ENCODE data around the gene CACNA1G. TPM values are rescaled to one million over a fixed set of nuclear protein-coding genes. Genes with fewer than 3 reads are reported as not detected.

CACNA1G gene
- total and polyA plus RNA-seq, 5 donors, result 4.3 to 14.8 (median 4.5) TPM

DNA sequence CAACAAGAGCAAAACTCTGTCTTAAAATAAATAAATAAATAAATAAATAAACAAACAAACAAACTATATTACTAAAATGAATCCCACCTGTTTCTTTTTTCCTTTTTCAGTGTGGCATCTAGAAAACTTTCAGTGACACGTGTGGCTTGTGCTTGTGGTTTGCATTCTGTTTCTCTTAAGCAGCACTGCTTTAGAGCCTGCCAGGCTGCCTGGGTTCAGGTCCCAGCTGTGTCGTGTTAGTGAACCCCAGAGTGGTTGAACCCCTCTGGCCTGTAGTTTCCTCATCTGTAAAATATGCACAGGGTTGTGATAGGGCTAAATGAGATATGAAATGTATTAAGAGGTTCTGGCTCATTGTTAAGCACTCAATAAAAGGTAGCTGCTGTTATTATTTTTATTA, 40.0 kb upstream of the CACNA1G start:
- H3K4me1 ChIP-seq (ENCODE audit: control insufficient read depth, insufficient read depth, low read length), result no peaks in the 10 kb centered on the region
- intact Hi-C loops (cut with DNase I), result no loop called here
- no peak for ATAC-seq
- WGBS, result 84% methylated on average over 2 of the region's 2 CpGs
- no peaks in the 10 kb centered on the region for H3K9me3 ChIP-seq (ENCODE audit: control insufficient read depth, low read length)
- H3K27me3 ChIP-seq (ENCODE audit: control insufficient read depth, insufficient read depth), result no peaks in the 10 kb centered on the region
- peak in 1 of 3 donors; percentile 3 for DNase-seq
- H3K27ac ChIP-seq (ENCODE audit: low read length), result no peak overlapping the region
- no peak overlapping the region for H3K4me3 ChIP-seq (ENCODE audit: low read length)

- WGBS, result 75% methylated on average over 2 of the region's 2 CpGs
These were observed 39.0 kb upstream of the CACNA1G start for GRCh38 chr17:50521514-50521913.

DNA sequence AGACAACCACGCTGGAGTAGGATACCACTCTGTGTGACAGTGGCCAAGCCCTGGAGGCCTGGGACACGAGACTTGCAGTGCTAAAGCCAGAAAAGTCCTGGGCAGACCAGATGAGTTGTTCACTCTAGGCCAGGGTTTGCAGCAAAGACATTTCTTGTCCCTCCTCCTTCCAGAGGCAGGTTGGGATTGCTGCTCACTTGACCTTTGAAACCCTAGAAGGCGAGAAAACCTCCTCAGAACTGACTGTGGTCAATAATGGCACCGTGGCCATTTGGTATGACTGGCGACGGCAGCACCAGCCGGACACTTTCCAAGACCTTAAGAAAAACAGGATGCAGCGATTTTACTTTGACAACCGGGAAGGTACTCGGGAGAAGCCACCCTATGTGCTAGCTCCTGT, 37.7 kb upstream of the CACNA1G start:
- ATAC-seq (no peak), DNase-seq (peak in 2 of 3 donors; percentile 7 to 9)
- Histone ChIP-seq H3K9me3 (ENCODE audit: control insufficient read depth, low read length) (no peaks in the 10 kb centered on the region), H3K4me3 (ENCODE audit: low read length) (no peak overlapping the region), H3K4me1 (ENCODE audit: control insufficient read depth, insufficient read depth, low read length) (no peaks in the 10 kb centered on the region), H3K27me3 (ENCODE audit: control insufficient read depth, insufficient read depth) (no peaks in the 10 kb centered on the region), H3K27ac (ENCODE audit: low read length) (no peak overlapping the region)
- intact Hi-C loops (cut with DNase I), result no loop called here
- WGBS, result 92% methylated on average over 10 of the region's 10 CpGs

More at GRCh38 chr17:50521514-50521913, 39.0 kb upstream of the CACNA1G start:
- H3K27me3 ChIP-seq (ENCODE audit: control insufficient read depth, insufficient read depth), result no peaks in the 10 kb centered on the region
- H3K4me3 ChIP-seq (ENCODE audit: low read length), result no peak overlapping the region
- H3K27ac ChIP-seq (ENCODE audit: low read length), result no peak overlapping the region
- no peaks in the 10 kb centered on the region for H3K9me3 ChIP-seq (ENCODE audit: control insufficient read depth, low read length)
- DNase-seq (peak in 2 of 3 donors; percentile 7 to 8), ATAC-seq (no peak)
- intact Hi-C loops (cut with DNase I), result no loop called here
- no peaks in the 10 kb centered on the region for H3K4me1 ChIP-seq (ENCODE audit: control insufficient read depth, insufficient read depth, low read length)

GRCh38 chr17:50523208-50523607, 37.3 kb upstream of the CACNA1G start:
- no peak overlapping the region for H3K27ac ChIP-seq (ENCODE audit: low read length)
- no peaks in the 10 kb centered on the region for H3K27me3 ChIP-seq (ENCODE audit: control insufficient read depth, insufficient read depth)
- intact Hi-C loops (cut with DNase I), result no loop called here
- DNase-seq, result peak in 2 of 3 donors; percentile 3 to 24
- no peaks in the 10 kb centered on the region for H3K4me1 ChIP-seq (ENCODE audit: control insufficient read depth, insufficient read depth, low read length)
- H3K4me3 ChIP-seq (ENCODE audit: low read length), result no peak overlapping the region
- 79% methylated on average over 2 of the region's 2 CpGs for WGBS
- H3K9me3 ChIP-seq (ENCODE audit: control insufficient read depth, low read length), result no peaks in the 10 kb centered on the region
- no peak for ATAC-seq

DNA sequence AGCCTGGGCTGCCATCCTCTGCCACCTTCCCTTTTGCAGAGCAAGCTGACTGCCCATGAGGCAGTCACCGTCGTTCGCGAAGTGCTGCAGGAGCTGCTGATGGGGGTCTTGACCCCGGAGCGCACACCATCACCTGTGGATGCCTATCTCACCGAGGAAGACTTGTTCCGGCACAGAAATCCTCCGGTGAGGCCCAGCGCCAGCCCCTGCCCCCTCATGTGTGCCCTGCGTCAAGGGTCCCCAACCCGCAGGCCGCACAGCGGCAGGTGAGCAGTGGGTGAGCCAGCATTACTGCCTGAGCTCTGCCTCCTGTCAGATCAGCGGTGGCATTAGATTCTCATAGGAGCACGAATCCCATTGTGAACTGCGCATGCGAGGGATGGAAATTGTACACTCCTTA, 35.7 kb upstream of the CACNA1G start:
- intact Hi-C loops (cut with DNase I), result no loop called here
- no peaks in the 10 kb centered on the region for H3K4me1 ChIP-seq (ENCODE audit: control insufficient read depth, insufficient read depth, low read length)
- no peaks in the 10 kb centered on the region for H3K27me3 ChIP-seq (ENCODE audit: control insufficient read depth, insufficient read depth)
- DNase-seq (peak in 1 of 3 donors; percentile 21), ATAC-seq (no peak)
- no peak overlapping the region for H3K27ac ChIP-seq (ENCODE audit: low read length)
- H3K9me3 ChIP-seq (ENCODE audit: control insufficient read depth, low read length), result no peaks in the 10 kb centered on the region
- WGBS, result 91% methylated on average over 18 of the region's 18 CpGs
- H3K4me3 ChIP-seq (ENCODE audit: low read length), result no peak overlapping the region

- intact Hi-C loops (cut with DNase I), result no loop called here
- Histone ChIP-seq H3K9me3 (ENCODE audit: control insufficient read depth, low read length) (no peaks in the 10 kb centered on the region), H3K27me3 (ENCODE audit: control insufficient read depth, insufficient read depth) (no peaks in the 10 kb centered on the region), H3K4me3 (ENCODE audit: low read length) (no peak overlapping the region), H3K4me1 (ENCODE audit: control insufficient read depth, insufficient read depth, low read length) (peaks cover 3% of the 10 kb centered on the region), H3K27ac (ENCODE audit: low read length) (no peak overlapping the region)
- ATAC-seq (no peak), DNase-seq (no peak)
- 61% methylated on average over 5 of the region's 5 CpGs for WGBS
These were observed 33.3 kb upstream of the CACNA1G start for GRCh38 chr17:50527155-50527762.

DNA sequence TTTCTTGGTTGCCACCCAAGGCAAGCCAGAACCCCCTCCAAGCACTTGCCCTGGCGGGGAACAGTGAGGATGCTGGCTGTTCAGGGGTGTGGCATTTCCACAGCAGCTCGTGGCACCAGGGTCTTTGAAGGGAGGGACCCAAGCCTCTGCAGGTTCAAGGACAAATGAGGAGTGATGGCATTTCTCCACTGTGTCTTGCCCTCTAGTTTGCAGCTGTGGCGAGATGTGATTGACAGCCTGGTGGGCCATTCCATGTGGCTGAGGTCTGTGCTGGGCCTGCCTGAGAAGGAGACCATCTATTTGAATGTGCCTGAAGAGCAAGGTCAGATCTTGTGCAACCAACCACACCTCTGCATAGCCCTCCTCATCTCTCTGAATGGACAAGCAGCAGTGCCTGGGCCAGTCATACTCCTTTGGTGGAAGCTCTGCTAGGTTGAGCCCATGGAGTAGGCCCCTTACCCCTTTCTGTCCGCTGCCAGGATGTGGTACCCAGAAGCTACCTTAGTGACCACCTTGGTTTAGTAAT, 32.5 kb upstream of the CACNA1G start:
- 92% methylated on average over 4 of the region's 4 CpGs for WGBS
- ATAC-seq (no peak), DNase-seq (no peak)
- intact Hi-C loops (cut with DNase I), result no loop called here
- no peak overlapping the region for H3K4me3 ChIP-seq (ENCODE audit: low read length)
- H3K27me3 ChIP-seq (ENCODE audit: control insufficient read depth, insufficient read depth), result no peaks in the 10 kb centered on the region
- peaks cover 3% of the 10 kb centered on the region for H3K4me1 ChIP-seq (ENCODE audit: control insufficient read depth, insufficient read depth, low read length)
- H3K27ac ChIP-seq (ENCODE audit: low read length), result no peak overlapping the region
- no peaks in the 10 kb centered on the region for H3K9me3 ChIP-seq (ENCODE audit: control insufficient read depth, low read length)

- no peaks in the 10 kb centered on the region for H3K27me3 ChIP-seq (ENCODE audit: control insufficient read depth, insufficient read depth)
- H3K9me3 ChIP-seq (ENCODE audit: control insufficient read depth, low read length), result no peaks in the 10 kb centered on the region
- peaks cover 3% of the 10 kb centered on the region for H3K4me1 ChIP-seq (ENCODE audit: control insufficient read depth, insufficient read depth, low read length)
- H3K4me3 ChIP-seq (ENCODE audit: low read length), result no peak overlapping the region
- H3K27ac ChIP-seq (ENCODE audit: low read length), result no peak overlapping the region
- intact Hi-C loops (cut with DNase I), result loop anchor here in 3 of 4 donors (5.0 to 10.0 kb wide), 2 partner anchors 45 to 48 kb away; no protein-coding TSS in a partner anchor
- ATAC-seq, result no peak
- DNase-seq, result no peak
- WGBS, result 88% methylated on average over 7 of the region's 7 CpGs
These were observed 30.7 kb upstream of the CACNA1G start for GRCh38 chr17:50529849-50530248.

DNA sequence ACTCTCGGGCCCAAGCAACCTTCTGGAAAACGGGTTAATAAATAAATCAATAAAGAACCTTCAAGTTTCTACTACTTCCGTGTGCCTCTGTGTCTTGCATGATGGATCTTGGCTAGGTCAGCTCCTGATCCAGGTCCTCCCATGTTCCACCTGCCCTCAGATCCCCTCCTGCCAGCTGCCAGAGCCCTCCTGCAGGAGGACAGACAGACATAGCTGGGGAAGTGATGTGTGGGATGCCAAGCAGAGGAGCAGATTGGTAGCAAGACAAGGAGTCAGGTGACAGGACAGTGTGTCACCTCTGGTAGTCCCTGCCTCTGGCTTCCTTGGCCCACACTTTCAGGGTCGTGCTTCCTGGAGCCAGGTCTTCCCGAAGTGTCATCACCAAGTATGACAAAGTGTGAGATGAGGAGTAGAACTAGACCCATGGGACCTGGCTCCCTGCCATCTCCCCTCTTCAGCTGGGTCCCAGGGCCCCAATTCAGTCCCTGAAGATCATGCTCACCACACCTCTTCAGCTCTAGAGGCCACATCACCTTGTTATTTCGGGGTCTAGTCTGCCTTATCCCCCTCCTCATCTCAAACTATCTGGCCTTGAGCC, 29.0 kb upstream of the CACNA1G start:
- DNase-seq (no peak), ATAC-seq (no peak)
- Histone ChIP-seq H3K27ac (ENCODE audit: low read length) (no peak overlapping the region), H3K27me3 (ENCODE audit: control insufficient read depth, insufficient read depth) (no peaks in the 10 kb centered on the region), H3K4me1 (ENCODE audit: control insufficient read depth, insufficient read depth, low read length) (peaks cover 3% of the 10 kb centered on the region), H3K9me3 (ENCODE audit: control insufficient read depth, low read length) (no peaks in the 10 kb centered on the region), H3K4me3 (ENCODE audit: low read length) (no peak overlapping the region)
- WGBS, result 57% methylated on average over 6 of the region's 6 CpGs
- intact Hi-C loops (cut with DNase I), result loop anchor here in 3 of 4 donors (5.0 to 10.0 kb wide), 2 partner anchors 47 to 49 kb away; no protein-coding TSS in a partner anchor

- H3K27ac ChIP-seq (ENCODE audit: low read length), result peak within 1 kb of the TSS; percentile 28
- H3K27me3 ChIP-seq (ENCODE audit: control insufficient read depth, insufficient read depth), result no peaks in the 10 kb centered on the region
- ATAC-seq, result peak; percentile 29 to 40
- H3K9me3 ChIP-seq (ENCODE audit: control insufficient read depth, low read length), result no peaks in the 10 kb centered on the region
- WGBS, result 1% methylated on average over 21 of the region's 21 CpGs
- peaks cover 3% of the 10 kb centered on the region for H3K4me1 ChIP-seq (ENCODE audit: control insufficient read depth, insufficient read depth, low read length)
- no peak for DNase-seq
- H3K4me3 ChIP-seq (ENCODE audit: low read length), result peak within 1 kb of the TSS; percentile 20
- intact Hi-C loops (cut with DNase I), result loop anchor here in 3 of 4 donors (5.0 to 10.0 kb wide), 2 partner anchors 48 to 50 kb away; no protein-coding TSS in a partner anchor
These were observed 28.0 kb upstream of the CACNA1G start, which contains the start of gene EPN3 for GRCh38 chr17:50532452-50533024. Gene EPN3, plus strand, starts transcription at chr17:50532735. Its CDS starts 3,822 bp downstream, at chr17:50536557.

DNA sequence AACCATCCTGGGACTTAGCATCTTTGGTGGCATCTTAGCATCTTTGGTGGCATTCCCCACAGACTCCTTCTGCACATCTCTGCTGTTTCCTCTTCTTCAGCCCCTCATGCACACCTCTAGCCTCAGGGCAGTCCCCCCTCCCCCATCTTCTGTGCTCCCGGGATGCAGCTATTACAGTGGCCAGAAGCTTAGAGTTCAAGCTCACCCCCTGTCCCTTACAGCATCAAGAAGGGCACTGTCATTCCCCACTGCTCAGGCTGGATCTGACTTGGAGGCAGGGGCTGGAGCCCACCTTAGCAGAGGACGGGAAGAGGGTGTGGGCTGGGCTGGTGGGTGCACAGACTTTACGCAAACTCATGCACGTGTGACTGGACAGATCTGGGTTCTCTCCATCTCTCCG, 27.3 kb upstream of the CACNA1G start:
- DNase-seq (no peak), ATAC-seq (peak in 1 of 2 donors; percentile 10)
- Histone ChIP-seq H3K27me3 (ENCODE audit: control insufficient read depth, insufficient read depth) (no peaks in the 10 kb centered on the region), H3K27ac (ENCODE audit: low read length) (peak overlapping the region; percentile 28), H3K4me1 (ENCODE audit: control insufficient read depth, insufficient read depth, low read length) (peaks cover 3% of the 10 kb centered on the region), H3K9me3 (ENCODE audit: control insufficient read depth, low read length) (no peaks in the 10 kb centered on the region), H3K4me3 (ENCODE audit: low read length) (peak overlapping the region; percentile 20)
- intact Hi-C loops (cut with DNase I), result loop anchor here in 3 of 4 donors (5.0 to 10.0 kb wide), 2 partner anchors 48 to 51 kb away; no protein-coding TSS in a partner anchor
- WGBS, result 18% methylated on average over 5 of the region's 5 CpGs

All from right cardiac atrium (tissue), 5 donors.